GM23338 (cell line): Measurements from ENCODE around the gene PPARD. TPM values are rescaled to one million over a fixed set of nuclear protein-coding genes. Genes with fewer than 3 reads are reported as not detected.

Experiments
- ATAC-seq: fragments of 200-7000 bp; cut with Tn5 transposase; 3 replicates; pipeline ENCODE4 v1.9.1; 2020
- DNase-seq: peaks from one replicate; pipeline ENCODE4 v3.0.0-alpha.2; 2015; ENCODE audit warnings: low spot score
- H2AFZ ChIP-seq: fragments of 200-600 bp; sonication (generic); 2 replicates; pipeline ENCODE4 v1.8.0; 2016; ENCODE audit warnings: antibody characterized with exemption, mild to moderate bottlenecking, moderate library complexity
- H3F3A ChIP-seq: fragments of 200-600 bp; sonication (generic); replicated peaks from 2 replicates; pipeline ENCODE4 v1.8.0; 2017; ENCODE audit warnings: antibody characterized with exemption, mixed run types, low read depth
- H3K27ac ChIP-seq: fragments of 200-600 bp; sonication (generic); 2 replicates; pipeline ENCODE4 v1.6.1; 2016; ENCODE audit warnings: low read depth
- H3K27me3 ChIP-seq: fragments of 200-600 bp; sonication (generic); 2 replicates; pipeline ENCODE4 v1.8.0; 2016; ENCODE audit warnings: mild to moderate bottlenecking, mixed run types, moderate library complexity; ENCODE audit not compliant: insufficient read depth
- H3K36me3 ChIP-seq: fragments of 200-600 bp; sonication (generic); 2 replicates; pipeline ENCODE4 v1.8.0; 2016; ENCODE audit warnings: mild to moderate bottlenecking; ENCODE audit not compliant: insufficient read depth
- H3K4me1 ChIP-seq: fragments of 200-600 bp; sonication (generic); 2 replicates; pipeline ENCODE4 v1.8.0; 2016; ENCODE audit warnings: mild to moderate bottlenecking, moderate library complexity; ENCODE audit not compliant: insufficient read depth
- H3K4me2 ChIP-seq: fragments of 200-600 bp; sonication (generic); 2 replicates; pipeline ENCODE4 v1.7.1; 2017; ENCODE audit warnings: mixed run types
- H3K4me3 ChIP-seq: fragments of 200-600 bp; sonication (generic); 2 replicates; pipeline ENCODE4 v1.6.1; 2016; ENCODE audit warnings: mixed run types
- H3K79me2 ChIP-seq: fragments of 200-600 bp; sonication (generic); replicated peaks from 2 replicates; pipeline ENCODE4 v1.8.0; 2017; ENCODE audit warnings: mild to moderate bottlenecking; ENCODE audit not compliant: insufficient read depth
- H3K9me2 ChIP-seq: fragments of 200-600 bp; sonication (generic); 2 replicates; pipeline ENCODE4 v1.8.0; 2017; ENCODE audit not compliant: insufficient read depth
- H4K20me1 ChIP-seq: fragments of 200-600 bp; sonication (generic); replicated peaks from 2 replicates; pipeline ENCODE4 v1.8.0; 2017; ENCODE audit warnings: mild to moderate bottlenecking; ENCODE audit not compliant: insufficient read depth
- H3K27ac Mint-ChIP-seq: 2 replicates; pipeline ENCODE4 v1.8.0; 2020; ENCODE audit warnings: inconsistent platforms, mild to moderate bottlenecking, moderate library complexity, mixed read lengths
- H3K27me3 Mint-ChIP-seq: 3 replicates; pipeline ENCODE4 v1.8.0; 2022; ENCODE audit warnings: low read depth, mild to moderate bottlenecking, moderate library complexity, mixed read lengths, inconsistent platforms; ENCODE audit not compliant: insufficient read depth, poor library complexity
- H3K36me3 Mint-ChIP-seq: 3 replicates; pipeline ENCODE4 v1.8.0; 2021; ENCODE audit warnings: low read depth, mild to moderate bottlenecking, inconsistent platforms, moderate library complexity, mixed read lengths
- H3K4me1 Mint-ChIP-seq: 3 replicates; pipeline ENCODE4 v1.8.0; 2020; ENCODE audit warnings: mild to moderate bottlenecking, inconsistent platforms, mixed read lengths
- H3K4me3 Mint-ChIP-seq: 3 replicates; pipeline ENCODE4 v1.8.0; 2021; ENCODE audit warnings: moderate library complexity, mild to moderate bottlenecking, inconsistent platforms, mixed read lengths
- H3K9me3 Mint-ChIP-seq: 3 replicates; pipeline ENCODE4 v1.8.0; 2020; ENCODE audit warnings: moderate library complexity, mild to moderate bottlenecking, inconsistent platforms, mixed read lengths
- CREB1 ChIP-seq: fragments of 250-450 bp; sonication (Bioruptor Pico); IDR thresholded peaks from 2 replicates; pipeline ENCODE4 v1.5.0; 2020; ENCODE audit warnings: low read depth, mild to moderate bottlenecking, moderate library complexity
- EZH2 ChIP-seq: fragments of 200-600 bp; sonication (generic); IDR thresholded peaks from one replicate; pipeline ENCODE4 v1.8.0; 2017; ENCODE audit warnings: antibody characterized with exemption, mild to moderate bottlenecking, low read depth; ENCODE audit not compliant: unreplicated experiment
- EZH2phosphoT487 ChIP-seq: fragments of 200-600 bp; sonication (generic); IDR thresholded peaks from one replicate; pipeline ENCODE4 v1.8.1; 2018; ENCODE audit warnings: antibody characterized with exemption; ENCODE audit not compliant: unreplicated experiment
- JUNB ChIP-seq: IDR thresholded peaks from one replicate; pipeline ENCODE4 v1.6.1; 2016; ENCODE audit warnings: antibody characterized with exemption; ENCODE audit not compliant: unreplicated experiment
- NANOG ChIP-seq: IDR thresholded peaks from 2 replicates; pipeline ENCODE4 v1.6.1; 2016; ENCODE audit warnings: antibody characterized with exemption, borderline replicate concordance
- POLR2AphosphoS5 ChIP-seq: IDR thresholded peaks from 2 replicates; pipeline ENCODE4 v1.6.1; 2016; ENCODE audit warnings: antibody characterized with exemption, low read depth
- STAT1 ChIP-seq: IDR thresholded peaks from one replicate; pipeline ENCODE4 v1.6.1; 2016; ENCODE audit warnings: antibody characterized with exemption; ENCODE audit not compliant: unreplicated experiment
- ZNF114 ChIP-seq: fragments of 250-450 bp; sonication (Bioruptor Pico); IDR thresholded peaks from 2 replicates; pipeline ENCODE4 v1.5.0; 2020; ENCODE audit warnings: mild to moderate bottlenecking, moderate library complexity
- ZNF331 ChIP-seq: fragments of 250-450 bp; sonication (Bioruptor Pico); IDR thresholded peaks from 2 replicates; pipeline ENCODE4 v1.5.0; 2020; ENCODE audit warnings: low read depth, mild to moderate bottlenecking, moderate library complexity
- polyA plus RNA-seq: library from polyadenylated mRNA; unstranded; fragments of >200 nt; fragmentation: Nextera tagmentation; extraction: Ambion mirVana; gene quantifications from 2 replicates; pipeline ENCODE4 v1.2.1, GENCODE V29; 2016
- total RNA-seq: library from RNA; depleted of rRNA; stranded (reverse); fragments of >200 nt; shearing (Covaris generic); gene quantifications from 2 replicates; pipeline ENCODE4 v1.2.3, GENCODE V29; 2014
- TF ChIP-seq, protein P1 (sequence below): IDR thresholded peaks from one replicate; pipeline ENCODE4 v1.6.1; 2018; ENCODE audit warnings: antibody characterized with exemption; ENCODE audit not compliant: unreplicated experiment
- TF ChIP-seq, protein P2 (sequence below), 2 experiments: fragments of 200-600 bp in 1 of 2; sonication (generic) in 1 of 2; conservative IDR thresholded peaks; 2 replicates each; pipeline versions ENCODE4 v1.5.1 to v1.6.1; 2016 to 2017; ENCODE audit warnings: antibody characterized with exemption in 2 of 2, low read depth in 2 of 2, mild to moderate bottlenecking in 2 of 2, moderate library complexity in 1 of 2
- TF ChIP-seq, protein P3 (sequence below): IDR thresholded peaks from 2 replicates; pipeline ENCODE4 v1.6.1; 2016; ENCODE audit warnings: antibody characterized with exemption

The PPARD gene
- total and polyA plus RNA-seq, 2 experiments from 2014 or later: 5.1 to 9.7 TPM

DNA sequence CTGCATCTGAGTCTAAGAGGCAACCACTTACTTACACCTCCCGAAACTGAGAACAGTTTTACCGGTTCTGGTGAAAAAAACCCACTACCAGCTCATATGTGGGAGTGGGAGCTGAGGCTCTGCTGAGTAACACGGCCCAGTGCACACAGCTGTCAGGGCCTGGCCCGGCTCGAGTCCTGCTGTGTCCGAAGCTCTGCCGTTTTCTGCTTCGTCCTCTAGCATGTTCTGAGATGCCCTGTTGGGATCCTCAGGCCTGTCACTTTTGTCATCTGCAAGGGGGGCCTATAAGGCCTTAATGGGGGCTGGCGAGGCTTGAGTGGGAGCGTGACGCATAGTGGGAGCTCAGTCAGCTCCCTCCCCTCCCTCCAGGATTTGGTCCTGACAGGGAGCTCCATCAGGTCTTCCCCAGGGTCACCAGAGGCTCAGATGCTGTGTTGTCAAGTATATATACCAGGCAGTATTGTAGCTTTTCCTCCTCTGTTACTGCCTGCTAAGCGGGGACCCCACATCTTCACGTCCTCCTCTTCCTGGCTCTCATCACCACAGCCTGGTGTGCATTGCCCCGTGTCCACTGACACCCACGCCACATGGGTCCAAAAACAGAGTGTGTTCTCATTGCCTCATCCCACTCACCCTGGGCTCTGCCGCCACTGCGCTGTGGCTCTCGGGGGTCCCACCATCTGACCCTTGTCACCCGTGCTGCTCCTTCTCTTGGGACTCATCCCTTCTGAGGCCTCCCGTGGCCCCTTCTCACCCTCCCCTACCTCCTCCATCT is 64.5 kb downstream of the PPARD start (continued):
- TF ChIP-seq, protein P1, sequence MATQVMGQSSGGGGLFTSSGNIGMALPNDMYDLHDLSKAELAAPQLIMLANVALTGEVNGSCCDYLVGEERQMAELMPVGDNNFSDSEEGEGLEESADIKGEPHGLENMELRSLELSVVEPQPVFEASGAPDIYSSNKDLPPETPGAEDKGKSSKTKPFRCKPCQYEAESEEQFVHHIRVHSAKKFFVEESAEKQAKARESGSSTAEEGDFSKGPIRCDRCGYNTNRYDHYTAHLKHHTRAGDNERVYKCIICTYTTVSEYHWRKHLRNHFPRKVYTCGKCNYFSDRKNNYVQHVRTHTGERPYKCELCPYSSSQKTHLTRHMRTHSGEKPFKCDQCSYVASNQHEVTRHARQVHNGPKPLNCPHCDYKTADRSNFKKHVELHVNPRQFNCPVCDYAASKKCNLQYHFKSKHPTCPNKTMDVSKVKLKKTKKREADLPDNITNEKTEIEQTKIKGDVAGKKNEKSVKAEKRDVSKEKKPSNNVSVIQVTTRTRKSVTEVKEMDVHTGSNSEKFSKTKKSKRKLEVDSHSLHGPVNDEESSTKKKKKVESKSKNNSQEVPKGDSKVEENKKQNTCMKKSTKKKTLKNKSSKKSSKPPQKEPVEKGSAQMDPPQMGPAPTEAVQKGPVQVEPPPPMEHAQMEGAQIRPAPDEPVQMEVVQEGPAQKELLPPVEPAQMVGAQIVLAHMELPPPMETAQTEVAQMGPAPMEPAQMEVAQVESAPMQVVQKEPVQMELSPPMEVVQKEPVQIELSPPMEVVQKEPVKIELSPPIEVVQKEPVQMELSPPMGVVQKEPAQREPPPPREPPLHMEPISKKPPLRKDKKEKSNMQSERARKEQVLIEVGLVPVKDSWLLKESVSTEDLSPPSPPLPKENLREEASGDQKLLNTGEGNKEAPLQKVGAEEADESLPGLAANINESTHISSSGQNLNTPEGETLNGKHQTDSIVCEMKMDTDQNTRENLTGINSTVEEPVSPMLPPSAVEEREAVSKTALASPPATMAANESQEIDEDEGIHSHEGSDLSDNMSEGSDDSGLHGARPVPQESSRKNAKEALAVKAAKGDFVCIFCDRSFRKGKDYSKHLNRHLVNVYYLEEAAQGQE: no peak
- TF ChIP-seq STAT1 (no peak), EZH2phosphoT487 (no peak), CREB1 (CRISPR knock-in tag) (no peak), ZNF331 (no peak), ZNF114 (CRISPR knock-in tag) (no peak), NANOG (no peak), EZH2 (no peak), POLR2AphosphoS5 (no peak), JUNB (no peak)
- TF ChIP-seq, protein P2, sequence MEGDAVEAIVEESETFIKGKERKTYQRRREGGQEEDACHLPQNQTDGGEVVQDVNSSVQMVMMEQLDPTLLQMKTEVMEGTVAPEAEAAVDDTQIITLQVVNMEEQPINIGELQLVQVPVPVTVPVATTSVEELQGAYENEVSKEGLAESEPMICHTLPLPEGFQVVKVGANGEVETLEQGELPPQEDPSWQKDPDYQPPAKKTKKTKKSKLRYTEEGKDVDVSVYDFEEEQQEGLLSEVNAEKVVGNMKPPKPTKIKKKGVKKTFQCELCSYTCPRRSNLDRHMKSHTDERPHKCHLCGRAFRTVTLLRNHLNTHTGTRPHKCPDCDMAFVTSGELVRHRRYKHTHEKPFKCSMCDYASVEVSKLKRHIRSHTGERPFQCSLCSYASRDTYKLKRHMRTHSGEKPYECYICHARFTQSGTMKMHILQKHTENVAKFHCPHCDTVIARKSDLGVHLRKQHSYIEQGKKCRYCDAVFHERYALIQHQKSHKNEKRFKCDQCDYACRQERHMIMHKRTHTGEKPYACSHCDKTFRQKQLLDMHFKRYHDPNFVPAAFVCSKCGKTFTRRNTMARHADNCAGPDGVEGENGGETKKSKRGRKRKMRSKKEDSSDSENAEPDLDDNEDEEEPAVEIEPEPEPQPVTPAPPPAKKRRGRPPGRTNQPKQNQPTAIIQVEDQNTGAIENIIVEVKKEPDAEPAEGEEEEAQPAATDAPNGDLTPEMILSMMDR (conservative IDR thresholded peaks at IDR 0.05; ENCODE audit: low read depth in 2 of 2): no peak
- TF ChIP-seq, protein P3, sequence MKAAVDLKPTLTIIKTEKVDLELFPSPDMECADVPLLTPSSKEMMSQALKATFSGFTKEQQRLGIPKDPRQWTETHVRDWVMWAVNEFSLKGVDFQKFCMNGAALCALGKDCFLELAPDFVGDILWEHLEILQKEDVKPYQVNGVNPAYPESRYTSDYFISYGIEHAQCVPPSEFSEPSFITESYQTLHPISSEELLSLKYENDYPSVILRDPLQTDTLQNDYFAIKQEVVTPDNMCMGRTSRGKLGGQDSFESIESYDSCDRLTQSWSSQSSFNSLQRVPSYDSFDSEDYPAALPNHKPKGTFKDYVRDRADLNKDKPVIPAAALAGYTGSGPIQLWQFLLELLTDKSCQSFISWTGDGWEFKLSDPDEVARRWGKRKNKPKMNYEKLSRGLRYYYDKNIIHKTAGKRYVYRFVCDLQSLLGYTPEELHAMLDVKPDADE: no peak

DNA sequence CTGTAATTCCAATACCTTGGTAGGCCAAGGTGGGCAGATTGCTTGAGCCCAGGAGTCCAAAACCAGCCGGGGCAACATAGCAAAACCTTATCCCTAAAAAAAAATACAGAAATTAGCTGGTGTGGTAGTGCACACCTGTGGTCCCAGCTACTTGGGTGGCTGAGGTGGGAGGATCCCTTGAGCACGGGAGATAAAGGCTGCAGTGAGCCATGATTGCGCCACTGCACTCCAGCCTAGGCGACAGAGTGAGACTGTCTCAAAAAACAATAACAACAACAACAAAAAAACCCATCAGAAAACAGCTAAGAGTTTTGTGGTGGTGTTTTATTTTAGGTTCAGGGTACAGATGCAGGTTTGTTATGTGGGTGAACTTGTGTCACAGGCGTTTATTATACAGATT is 66.9 kb downstream of the PPARD start:
- no peaks in the 10 kb centered on the region for H3K9me3 Mint-ChIP-seq
- H3K4me1 Mint-ChIP-seq: peaks cover 10% of the 10 kb centered on the region
- H3K36me3 Mint-ChIP-seq: no peaks in the 10 kb centered on the region; the same call in 2 of the 3 replicates
- no peak overlapping the region for H3K4me3 ChIP-seq
- no peak overlapping the region for H3K27ac Mint-ChIP-seq
- ATAC-seq: no peak
- no peak overlapping the region for H3K4me2 ChIP-seq
- no peaks in the 10 kb centered on the region for H3K27me3 ChIP-seq
- H3F3A ChIP-seq: no peaks in the 10 kb centered on the region
- no peaks in the 10 kb centered on the region for H3K79me2 ChIP-seq
- H3K36me3 ChIP-seq: no peaks in the 10 kb centered on the region
- H3K9me2 ChIP-seq: 0 out of 2 replicates have a peak, but pooled peaks cover 4% of the 10 kb centered on the region
- H4K20me1 ChIP-seq: no peaks in the 10 kb centered on the region
- H2AFZ ChIP-seq: no peak overlapping the region
- DNase-seq: no peak
- no peak overlapping the region for H3K27ac ChIP-seq
- H3K4me1 ChIP-seq: no peaks in the 10 kb centered on the region
- no peak overlapping the region for H3K4me3 Mint-ChIP-seq
- H3K27me3 Mint-ChIP-seq: peaks cover 7% of the 10 kb centered on the region
- TF ChIP-seq ZNF114 (CRISPR knock-in tag) (no peak), STAT1 (no peak), NANOG (no peak), EZH2phosphoT487 (no peak), CREB1 (CRISPR knock-in tag) (no peak)
- TF ChIP-seq, protein P2 (conservative IDR thresholded peaks at IDR 0.05; ENCODE audit: low read depth in 2 of 2): no peak
